GM21381 (cell line): ENCODE data around the gene RAN.
"Not testable (repeated sequence)": the region's sequence is repeated elsewhere in the genome, so short reads cannot be mapped to it uniquely, and the experiment has no call there.

Experiments
- ATAC-seq: cut with Tn5 transposase; IDR thresholded peaks from one replicate; pipeline ENCODE4 v1.9.1; 2021; ENCODE audit warnings: mild to moderate bottlenecking, moderate library complexity; ENCODE audit not compliant: unreplicated experiment

The RAN gene

DNA sequence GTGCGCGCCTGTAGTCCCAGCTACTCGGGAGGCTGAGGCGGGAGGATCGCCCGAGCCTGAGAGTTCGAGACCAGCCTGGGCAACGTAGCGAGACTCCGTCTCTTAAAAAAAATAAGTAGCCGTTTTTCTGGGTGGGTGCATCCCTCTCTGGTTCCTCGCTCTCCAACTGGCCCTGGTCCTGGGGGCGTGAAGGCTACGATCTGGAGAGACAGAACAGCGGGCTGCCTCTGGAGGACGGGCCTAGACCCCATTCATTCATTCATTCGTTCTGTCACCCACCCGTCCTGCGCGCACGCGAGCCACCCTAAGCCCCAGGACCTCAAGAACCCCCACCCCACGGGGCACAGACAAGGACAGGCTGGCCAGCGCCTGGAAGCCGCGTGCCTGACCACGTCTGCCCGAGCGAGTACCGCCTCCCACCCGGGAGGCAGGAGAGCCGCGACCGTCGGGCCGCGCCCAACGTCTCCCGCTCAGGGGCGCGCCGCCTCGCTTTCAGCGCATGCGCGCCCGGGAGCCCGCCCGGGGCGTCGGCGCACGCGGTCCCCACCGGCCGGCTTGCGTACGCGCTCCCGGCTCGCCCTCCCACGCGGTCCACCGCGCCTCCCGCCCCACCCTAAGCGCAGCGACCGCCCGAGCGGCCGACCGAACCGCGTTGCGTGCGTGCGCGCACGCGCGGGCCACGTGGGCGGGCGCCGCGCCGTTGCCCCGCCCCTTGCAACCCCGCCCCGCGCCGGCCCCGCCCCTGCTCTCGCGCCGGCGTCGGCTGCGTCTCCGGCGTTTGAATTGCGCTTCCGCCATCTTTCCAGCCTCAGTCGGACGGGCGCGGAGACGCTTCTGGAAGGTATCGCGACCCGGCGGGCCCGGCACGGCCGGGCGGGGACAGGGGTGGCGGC is at the start of gene RAN:
Gene RAN (plus strand): TSS at position 781 of the 893 bp plus-strand sequence. CDS start 528 bp downstream, outside the sequence.
- peak; percentile 68 for ATAC-seq

DNA sequence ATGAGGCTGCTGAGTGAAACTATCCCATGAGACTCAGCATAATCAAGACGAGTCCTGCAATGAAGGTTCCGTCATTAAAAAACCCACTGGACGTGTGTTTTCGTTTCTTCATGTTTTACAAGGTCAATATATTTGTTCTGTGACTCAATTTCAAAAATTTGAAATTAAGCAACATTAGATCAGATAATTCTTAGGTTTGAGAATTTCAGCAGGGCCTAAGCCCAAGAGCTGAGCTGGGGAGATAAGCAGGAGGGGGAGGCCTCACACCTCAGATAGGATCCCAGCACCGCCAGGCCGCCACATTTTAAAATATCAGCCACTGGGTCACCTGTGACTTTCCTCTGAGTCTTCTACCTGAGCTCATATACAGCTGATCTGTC is 46.1 kb upstream of the RAN start:
- ATAC-seq = no peak

DNA sequence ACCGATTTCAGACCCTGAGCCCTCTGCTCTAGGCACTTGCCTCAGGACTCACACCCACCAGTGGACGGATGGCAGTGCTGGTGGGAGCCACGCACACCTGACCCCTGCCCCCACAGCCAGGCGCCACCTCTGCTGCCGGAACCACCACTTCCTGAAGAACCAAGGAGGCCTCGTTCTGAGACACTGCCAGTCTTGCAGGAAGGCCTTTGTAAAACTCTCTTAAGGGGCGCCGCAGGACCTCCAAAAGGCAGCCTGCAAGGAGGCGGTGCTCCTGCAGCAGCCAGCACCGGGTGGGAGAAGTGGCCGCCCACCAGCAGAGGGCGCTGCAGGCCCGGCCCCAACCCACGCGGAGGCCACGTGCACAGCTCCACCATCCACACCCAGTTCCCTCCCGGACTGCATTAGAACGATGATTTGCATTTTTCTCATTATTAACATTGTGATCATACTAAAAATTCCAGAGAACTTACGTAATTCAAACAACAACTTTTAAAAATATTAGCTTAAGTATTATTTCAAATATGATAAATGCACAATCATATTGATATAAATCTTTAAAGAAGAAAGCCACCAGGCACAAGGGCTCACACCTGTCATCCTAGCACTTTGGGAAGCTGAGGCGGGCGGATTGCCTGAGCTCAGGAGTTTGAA is 45.6 kb upstream of the RAN start:
- no peak for ATAC-seq

DNA sequence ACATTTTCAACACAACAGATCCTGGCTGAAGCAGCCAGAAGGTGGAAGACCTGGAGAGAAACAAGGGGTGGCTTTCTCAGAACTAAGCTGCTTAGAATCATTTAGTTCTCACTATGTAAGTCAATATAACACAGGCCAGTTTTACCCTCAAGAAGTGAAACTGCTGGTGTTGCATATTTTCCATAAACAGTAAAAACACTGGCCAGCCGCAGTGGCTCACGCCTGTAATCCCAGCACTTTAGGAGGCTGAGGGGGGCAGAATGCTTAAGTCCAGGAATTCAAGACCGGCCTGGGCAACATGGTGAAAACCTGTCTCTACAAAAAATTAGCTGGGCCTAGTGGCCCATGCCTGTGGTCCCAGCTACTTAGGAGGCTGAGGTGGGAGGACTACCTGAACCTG is 44.4 kb upstream of the RAN start:
- ATAC-seq = no peak

DNA sequence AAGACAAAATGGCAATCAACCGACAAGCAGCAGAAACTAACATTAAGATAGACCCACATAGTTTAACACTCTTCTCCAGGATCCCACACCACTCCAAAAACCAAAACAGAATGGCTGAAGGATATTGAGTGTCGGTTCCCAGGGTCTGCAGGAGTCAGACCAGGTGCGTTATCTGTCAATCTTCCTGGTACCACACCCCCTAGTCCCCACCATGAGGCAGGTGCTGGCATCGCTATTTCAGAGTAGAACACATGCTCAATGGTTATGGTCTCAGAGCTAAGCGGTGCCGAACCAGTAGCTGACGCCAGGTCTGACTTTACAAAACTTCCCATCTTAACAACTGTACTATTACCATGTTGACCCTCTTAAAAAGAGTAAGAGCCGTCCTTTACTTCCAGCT is 43.0 kb upstream of the RAN start:
- ATAC-seq = no peak

DNA sequence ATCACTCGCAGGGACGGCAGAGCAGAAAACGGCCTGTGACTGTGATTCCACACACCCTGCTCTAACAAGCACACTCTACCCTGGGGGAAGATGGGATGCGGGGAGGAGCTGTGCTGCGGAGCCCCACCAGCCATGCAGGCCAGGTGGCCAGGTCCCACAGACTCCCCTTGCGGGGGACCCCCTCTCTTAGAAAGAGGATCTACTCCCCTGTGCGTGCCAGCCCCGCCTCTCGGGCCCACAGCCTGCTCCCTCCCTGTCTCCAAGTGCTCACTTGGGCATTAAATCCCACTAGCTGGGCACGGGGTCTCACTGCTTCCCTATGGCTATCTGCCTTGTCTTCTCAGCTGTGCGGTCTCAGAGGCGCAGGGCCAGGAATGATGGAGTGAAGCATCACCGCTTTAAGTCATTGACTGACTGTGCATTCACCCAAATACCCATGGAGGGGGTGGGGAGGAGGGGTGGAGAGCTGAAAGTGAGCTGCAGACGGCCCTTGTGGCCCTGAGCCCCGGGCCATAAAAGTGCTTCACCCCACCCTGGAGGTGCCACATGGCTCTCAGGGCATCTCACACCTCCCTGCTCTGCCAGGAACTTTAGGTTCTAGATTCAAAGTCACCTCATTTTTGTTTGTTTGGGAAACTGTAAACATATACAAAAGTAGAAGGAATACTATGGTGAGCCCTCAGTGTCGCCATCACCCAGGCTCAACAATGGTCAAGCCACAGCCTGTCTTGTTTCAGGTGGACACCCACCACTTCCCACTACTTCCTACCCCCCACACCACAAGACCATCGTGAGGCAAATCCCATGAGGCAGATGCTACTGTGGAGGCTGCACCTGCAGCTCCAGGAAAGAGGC is 42.2 kb upstream of the RAN start:
- no peak for ATAC-seq

DNA sequence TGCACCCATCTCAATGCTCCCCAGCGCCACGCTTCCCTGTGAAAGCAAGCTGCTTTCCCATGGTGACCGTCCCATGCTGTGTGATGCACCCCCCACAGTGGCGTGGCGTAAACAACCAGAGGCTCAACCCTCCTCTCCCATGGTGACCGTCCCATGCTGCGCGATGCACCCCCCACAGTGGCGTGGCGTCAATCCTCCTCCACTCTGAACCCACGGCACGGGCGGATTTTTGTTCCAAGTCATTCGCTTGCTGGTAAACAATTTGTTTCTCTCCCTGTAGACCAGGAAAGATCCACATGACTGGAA is 41.7 kb upstream of the RAN start:
- ATAC-seq = no peak

DNA sequence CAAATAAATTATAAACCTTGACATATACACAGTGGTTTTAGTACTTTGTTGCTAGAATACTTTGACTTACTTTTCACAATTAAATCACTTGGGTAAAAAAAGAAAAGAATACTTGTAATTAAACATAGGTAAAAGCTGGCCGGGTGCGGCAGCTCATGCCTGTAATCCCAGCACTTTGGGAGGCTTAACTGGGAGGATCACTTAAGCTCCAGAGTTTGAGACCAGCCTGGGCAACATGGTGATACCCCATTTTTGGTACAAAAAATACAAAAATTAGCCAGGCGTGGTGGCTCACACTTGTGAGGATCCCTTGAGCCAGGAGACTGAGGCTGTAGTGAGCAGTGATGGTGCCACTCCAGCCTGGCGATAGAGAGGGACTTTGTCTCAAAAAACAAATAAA is 40.6 kb upstream of the RAN start:
- ATAC-seq = no peak

DNA sequence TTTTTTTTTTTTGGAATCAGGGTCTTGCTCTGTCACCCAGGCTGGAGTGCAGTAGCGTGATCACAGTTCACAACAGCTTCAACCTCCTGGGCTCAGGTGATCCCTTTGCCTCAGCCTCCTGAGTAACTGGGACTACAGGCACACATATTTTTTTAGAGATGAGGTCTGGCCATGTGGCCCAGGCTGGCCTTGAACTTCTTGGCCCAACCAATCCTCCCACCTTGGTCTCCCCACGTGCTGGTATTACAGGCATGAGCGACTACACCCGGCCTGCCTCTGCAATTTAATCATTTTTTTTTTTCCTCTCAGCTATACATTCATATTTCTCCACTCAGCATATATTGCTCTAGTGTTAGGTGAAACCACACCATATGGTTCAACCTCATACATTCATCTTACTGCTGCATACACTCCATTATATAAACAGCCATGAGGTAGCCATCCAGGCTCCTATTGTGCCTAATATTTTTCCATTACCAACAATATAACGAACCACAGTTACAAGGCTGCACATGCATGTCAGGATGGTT is 39.9 kb upstream of the RAN start:
- no peak for ATAC-seq

DNA sequence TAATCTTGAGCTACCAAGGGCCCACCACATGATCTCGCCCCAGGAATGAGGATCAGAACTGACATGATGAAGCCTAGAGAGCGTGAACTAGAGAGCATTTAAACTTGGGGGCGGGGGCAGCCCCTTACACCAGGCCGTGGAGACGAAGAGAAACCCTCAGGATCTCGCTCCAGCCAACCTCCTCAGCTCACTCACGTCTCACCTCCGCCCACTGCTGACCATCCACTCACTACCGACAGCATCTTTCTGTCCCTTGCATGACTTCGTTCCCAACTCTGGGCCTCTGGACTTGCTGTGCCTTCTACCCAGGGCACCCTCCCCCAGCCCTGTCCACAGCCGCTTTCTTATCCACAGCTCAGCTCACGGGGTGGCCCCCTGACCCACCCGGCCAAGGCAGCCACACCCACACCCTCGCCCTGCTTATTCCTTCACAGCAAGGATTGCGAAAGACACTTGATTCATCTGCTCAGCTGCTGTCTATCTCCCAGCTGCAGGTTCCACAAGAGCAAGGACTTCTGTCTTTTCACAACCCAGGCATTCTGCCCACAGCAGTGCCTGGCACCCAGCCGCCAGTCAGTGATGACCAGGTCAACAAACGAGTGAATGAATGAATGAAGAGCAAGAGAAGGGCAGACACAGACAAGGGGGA is 39.2 kb upstream of the RAN start:
- no peak for ATAC-seq

DNA sequence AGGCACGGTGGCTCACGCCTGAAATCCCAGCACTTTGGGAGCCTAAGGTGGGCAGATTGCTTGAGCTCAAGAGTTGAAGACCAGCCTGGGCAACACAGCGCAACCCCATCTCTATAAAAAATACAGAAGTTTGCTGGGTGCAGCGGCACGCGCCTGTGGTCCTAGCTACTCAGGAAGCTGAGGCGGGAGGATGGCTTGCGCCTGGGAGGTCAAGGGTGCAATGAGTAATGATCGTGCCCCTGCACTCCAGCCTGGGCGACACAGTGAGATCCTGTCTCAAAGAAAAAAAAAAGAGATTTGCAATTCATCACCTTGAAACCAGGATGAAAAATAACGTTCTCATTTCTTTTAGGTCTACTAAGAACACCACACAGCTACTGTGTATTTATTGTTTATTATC is 36.9 kb upstream of the RAN start:
- no peak for ATAC-seq

DNA sequence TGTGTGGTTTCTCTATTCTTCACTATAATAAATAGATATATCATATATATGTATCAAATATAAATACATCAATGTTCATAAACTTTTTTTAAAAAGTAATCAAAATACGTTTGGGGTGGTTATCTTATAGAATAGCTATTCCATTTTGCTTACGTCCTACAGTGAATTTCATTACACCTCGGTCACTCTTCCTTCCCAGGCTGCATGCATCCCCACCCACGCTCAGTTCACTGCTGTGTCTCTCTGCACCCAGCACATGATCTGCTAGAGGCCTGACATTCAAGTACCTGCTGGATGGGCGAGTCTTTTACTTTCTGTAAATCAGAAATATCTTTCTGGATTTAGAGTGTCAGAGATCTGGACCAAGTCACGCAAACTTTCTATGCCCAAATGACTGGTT is 36.4 kb upstream of the RAN start:
- no peak for ATAC-seq

DNA sequence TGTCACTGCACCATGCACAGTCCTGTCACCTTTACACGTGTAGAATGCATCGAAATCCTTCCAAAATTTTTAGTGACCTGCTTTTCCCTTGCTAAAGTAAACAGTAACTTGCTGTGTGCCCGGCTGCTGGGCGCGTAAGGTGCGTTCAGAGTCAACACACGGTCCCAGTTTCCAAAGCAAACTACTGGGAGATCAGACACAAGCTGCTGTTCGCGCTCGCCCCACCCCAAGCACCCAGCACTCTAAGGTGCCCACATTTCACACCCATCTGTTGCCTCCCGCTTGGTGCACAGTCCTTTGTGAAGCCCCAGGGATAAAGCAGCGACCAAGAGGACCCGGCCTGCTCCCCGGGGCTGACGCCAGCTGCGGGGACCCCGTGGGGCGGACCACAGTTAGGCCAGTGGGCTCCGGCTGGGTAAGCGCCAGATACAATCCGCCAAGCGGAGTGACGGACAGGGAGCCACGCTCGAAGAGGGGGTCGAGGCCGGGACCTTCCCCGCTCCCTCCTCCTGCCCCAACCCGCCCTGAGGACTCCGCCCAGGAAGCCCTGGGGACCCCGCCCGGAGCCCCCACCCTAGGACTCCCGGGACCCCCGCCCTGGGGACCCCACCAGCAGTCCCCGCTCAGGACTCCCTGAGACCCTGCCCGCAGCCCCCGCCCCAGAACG is 33.4 kb upstream of the RAN start:
- ATAC-seq = peak; percentile 21

DNA sequence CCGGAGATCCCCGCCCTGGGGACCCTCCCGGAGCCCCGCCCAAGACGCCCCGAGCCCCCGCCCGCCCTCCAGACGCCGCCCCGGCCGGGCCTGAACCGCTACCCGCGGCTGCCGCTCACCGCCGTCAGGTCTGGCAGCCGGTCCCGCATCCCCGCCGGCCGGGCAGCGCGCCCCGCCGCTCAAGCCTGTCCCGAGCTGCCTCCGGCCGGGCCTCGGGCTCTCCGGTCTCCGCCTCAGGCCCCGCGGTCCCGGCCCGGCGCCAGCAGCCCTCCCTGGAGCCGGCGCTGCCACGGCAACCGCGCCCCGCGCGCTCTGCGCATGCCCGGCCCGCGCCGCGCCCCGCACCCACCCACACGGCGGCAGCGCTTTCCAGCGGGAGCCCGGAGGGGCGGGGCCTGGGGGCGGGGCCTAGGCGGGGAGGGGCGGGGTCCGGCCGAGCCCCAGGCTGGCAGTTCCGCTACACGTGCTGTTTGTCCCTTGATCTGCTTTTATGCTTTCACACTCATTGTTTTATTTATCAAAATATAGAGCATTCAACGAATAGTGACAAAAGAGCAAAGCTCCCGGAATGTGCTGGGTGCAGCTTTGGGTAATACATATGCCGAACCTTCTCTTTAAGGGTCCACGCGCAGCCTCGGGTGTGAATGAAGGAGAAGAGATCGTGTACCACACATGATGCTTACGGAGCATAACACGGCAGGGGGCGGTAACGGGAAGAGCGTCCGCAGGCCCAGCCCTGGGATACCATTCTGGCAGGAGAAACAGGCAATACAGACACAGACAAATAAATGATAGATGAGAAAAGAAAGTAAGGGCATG is 32.7 kb upstream of the RAN start, which contains the start of gene STX2:
Gene STX2 (minus strand): TSS at position 300 of the 819 bp plus-strand sequence. CDS start 151 bp downstream, at position 149.
- peak; percentile 88 for ATAC-seq

DNA sequence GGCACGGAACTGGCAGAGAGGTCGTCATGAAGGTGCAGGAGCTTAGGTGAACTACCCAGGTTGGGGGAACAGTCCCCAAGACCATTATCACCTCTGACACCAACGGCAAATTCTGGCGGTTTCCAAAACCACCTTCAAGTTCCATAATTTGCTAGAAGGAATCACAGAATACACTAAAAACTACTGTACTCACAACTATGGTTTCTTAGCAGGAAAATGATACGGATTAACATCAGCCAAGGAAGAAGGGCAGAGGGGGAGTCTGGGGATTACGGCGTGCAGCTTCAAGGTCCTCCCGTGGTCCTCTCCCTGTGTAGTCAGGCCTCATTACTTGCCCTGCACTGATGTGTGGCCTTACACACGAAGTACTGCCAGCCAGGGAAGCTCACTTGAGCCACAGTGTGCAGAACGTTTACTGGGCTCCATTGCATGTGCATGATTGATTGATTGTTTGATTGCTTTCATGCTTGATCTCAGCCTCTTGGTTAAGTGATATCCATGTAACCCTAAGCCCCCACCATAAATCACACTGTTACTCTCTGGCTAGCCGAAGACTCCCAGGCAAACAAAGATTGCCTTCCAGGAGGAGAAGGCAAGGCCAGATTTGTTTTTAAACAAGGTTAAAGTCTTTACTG is 32.0 kb upstream of the RAN start:
- no peak for ATAC-seq

DNA sequence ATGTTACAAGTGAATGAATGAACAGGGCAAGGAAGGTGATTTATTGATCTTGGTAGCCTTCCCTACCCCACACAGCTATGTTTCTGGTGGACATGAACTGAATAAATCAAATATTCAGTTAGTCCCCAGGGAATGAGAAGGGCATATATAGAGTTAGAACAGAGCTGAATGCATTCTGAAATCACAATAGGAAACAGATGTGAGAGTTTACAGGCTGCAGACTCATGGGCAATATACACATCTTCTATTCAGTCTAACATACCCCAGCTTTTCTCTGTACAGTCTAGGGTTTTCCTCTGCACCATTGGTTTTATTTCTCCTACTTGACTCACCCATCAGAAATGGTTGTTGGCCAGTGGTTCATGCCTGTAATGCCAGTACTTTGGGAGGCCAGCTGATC is 25.5 kb upstream of the RAN start:
- ATAC-seq = no peak

DNA sequence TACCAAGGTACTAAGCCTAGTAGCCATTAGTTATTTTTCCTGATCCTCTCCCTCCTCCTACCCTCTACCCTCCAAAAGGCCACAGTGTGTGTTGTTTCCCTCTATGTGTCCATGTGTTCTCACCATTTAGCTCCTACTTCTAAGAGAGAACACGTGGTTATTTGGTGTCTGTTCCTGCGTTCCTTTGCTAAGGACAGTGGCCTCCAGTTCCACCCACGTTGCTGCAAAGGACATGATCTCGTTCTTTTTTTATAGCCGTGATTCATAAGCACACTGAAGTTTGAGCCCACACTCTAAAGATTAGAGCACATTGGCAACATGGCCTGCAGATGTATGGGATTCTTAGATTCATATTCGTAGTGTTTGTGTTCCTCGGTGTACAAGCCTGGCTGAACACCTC is 24.8 kb upstream of the RAN start:
- ATAC-seq = no peak

DNA sequence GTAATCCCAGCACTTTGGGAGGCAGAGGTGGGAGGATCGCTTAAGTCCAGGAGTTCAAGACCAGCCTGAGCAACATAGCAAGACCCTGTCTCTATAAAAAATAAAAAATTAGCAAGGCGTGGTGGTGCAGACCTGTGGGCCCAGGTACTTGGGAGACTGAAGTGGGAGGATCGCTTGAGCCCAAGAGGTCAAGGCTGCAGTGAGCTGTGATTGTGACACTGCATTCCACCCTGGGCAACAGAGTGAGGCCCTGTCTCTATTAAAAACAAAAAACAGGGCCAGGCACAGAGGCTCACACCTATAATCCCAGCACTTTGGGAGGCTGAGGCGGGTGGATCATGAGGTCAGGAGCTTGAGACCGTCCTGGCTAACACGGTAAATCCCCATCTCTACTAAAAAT is 23.8 kb upstream of the RAN start:
- ATAC-seq = not testable (repeated sequence)

DNA sequence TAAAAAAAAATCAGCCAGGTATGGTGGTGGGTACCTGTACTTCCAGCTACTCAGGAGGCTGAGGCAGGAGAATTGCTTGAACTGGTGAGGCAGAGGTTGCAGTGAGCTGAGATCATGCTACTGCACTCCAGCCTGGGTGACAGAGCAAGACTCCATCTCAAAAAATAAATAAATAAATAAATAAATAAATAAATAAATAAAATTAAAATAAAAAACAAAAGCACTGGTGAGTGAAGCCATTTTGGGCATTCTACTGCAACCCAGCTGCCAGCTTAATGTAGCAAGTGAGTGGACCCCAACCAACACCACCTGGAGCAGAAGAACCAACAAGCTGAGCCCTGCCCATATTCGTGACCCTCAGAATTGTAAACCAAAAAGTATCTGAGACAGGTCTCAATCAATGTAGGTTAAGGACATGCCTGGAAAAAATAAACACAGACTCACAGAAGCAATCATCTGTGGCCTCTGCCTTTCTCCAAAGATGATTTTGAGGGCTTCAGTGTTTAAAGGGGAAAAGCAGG is 23.0 kb upstream of the RAN start:
- not testable (repeated sequence) for ATAC-seq
